SK-N-DZ (cell line): ENCODE results near the gene HOXB5.

Source experiments
- DNase-seq: peaks from one replicate; pipeline ENCODE4 v3.0.0-alpha.2; 2015; ENCODE audit warnings: low spot score

Gene HOXB5

GRCh38 chr17:48550502-48551213, 42.9 kb downstream of the HOXB5 start:
- no peak for DNase-seq

GRCh38 chr17:48549914-48550501, 43.6 kb downstream of the HOXB5 start:
- DNase-seq = no peak

GRCh38 chr17:48549281-48549630, 44.3 kb downstream of the HOXB5 start:
- DNase-seq = no peak

GRCh38 chr17:48548523-48549280, 44.9 kb downstream of the HOXB5 start:
- no peak for DNase-seq

GRCh38 chr17:48547808-48548522, 45.6 kb downstream of the HOXB5 start:
- DNase-seq = no peak

- no peak for DNase-seq
Observed at GRCh38 chr17:48546924-48547807, 46.4 kb downstream of the HOXB5 start.

- no peak for DNase-seq
Observed at GRCh38 chr17:48546137-48546923, 47.2 kb downstream of the HOXB5 start.

GRCh38 chr17:48545539-48545938, 48.0 kb downstream of the HOXB5 start:
- DNase-seq = no peak

- no peak for DNase-seq
Observed at GRCh38 chr17:48545022-48545375, 48.6 kb downstream of the HOXB5 start, which contains the start of gene HOXB2. HOXB2 (minus strand) TSS chr17:48545109; CDS start chr17:48544911, 198 bp downstream.

GRCh38 chr17:48544349-48545021, 49.1 kb downstream of the HOXB5 start:
- DNase-seq = no peak

- no peak for DNase-seq
Observed at GRCh38 chr17:48543854-48544348, 49.7 kb downstream of the HOXB5 start.

- no peak for DNase-seq
Observed at GRCh38 chr17:48543107-48543853, 50.3 kb downstream of the HOXB5 start.

GRCh38 chr17:48542698-48543106, 50.9 kb downstream of the HOXB5 start:
- DNase-seq = no peak

GRCh38 chr17:48542114-48542656, 51.4 kb downstream of the HOXB5 start:
- no peak for DNase-seq

GRCh38 chr17:48541577-48542113, 51.9 kb downstream of the HOXB5 start:
- DNase-seq = no peak
